SK-N-SH treated with all-trans-retinoic acid at 6 μM for 48 hours (cell line): ENCODE results near the gene OR2T4.

Experiments used
- ATAC-seq: fragments of 200-7000 bp; cut with Tn5 transposase; 3 replicates; pipeline ENCODE4 v1.9.1; 2020; ENCODE audit warnings: mild to moderate bottlenecking, moderate library complexity
- ARNTL ChIP-seq: fragments of 450-650 bp; formaldehyde crosslinking; IDR thresholded peaks from 2 replicates; pipeline ENCODE4 v1.5.0; 2020; ENCODE audit warnings: low read depth, mild to moderate bottlenecking, moderate library complexity, borderline replicate concordance
- BACH2 ChIP-seq: fragments of 250-450 bp; sonication (Bioruptor Pico); IDR thresholded peaks from 2 replicates; pipeline ENCODE4 v1.9.0; 2021; ENCODE audit warnings: mild to moderate bottlenecking, borderline replicate concordance
- CREB5 ChIP-seq: fragments of 250-450 bp; sonication (Bioruptor Pico); IDR thresholded peaks from 2 replicates; pipeline ENCODE4 v1.5.1; 2020; ENCODE audit warnings: low read depth, mild to moderate bottlenecking, moderate library complexity
- CSDC2 ChIP-seq: fragments of 250-450 bp; sonication (Bioruptor Pico); IDR thresholded peaks from 2 replicates; pipeline ENCODE4 v1.5.0; 2020; ENCODE audit warnings: mild to moderate bottlenecking, moderate library complexity
- ESRRG ChIP-seq: fragments of 250-450 bp; sonication (Bioruptor Pico); IDR thresholded peaks from 2 replicates; pipeline ENCODE4 v1.6.1; 2021; ENCODE audit warnings: mild to moderate bottlenecking
- GLIS3 ChIP-seq: fragments of 250-450 bp; sonication (Bioruptor Pico); IDR thresholded peaks from 2 replicates; pipeline ENCODE4 v1.5.0; 2020; ENCODE audit warnings: mild to moderate bottlenecking, moderate library complexity
- ISL1 ChIP-seq: fragments of 250-450 bp; sonication (Bioruptor Pico); IDR thresholded peaks from 2 replicates; pipeline ENCODE4 v2.1.2; 2022; ENCODE audit warnings: mild to moderate bottlenecking, moderate library complexity
- OSR1 ChIP-seq: fragments of 250-450 bp; sonication (Bioruptor Pico); IDR thresholded peaks from 2 replicates; pipeline ENCODE4 v1.8.0; 2022; ENCODE audit warnings: moderate library complexity, mild to moderate bottlenecking, inconsistent platforms
- PATZ1 ChIP-seq: fragments of 250-450 bp; sonication (Bioruptor Pico); IDR thresholded peaks from 2 replicates; pipeline ENCODE4 v1.8.0; 2020; ENCODE audit warnings: mild to moderate bottlenecking, moderate library complexity, borderline replicate concordance
- POU6F1 ChIP-seq: fragments of 250-450 bp; sonication (Bioruptor Pico); IDR thresholded peaks from 2 replicates; pipeline ENCODE4 v1.8.0; 2021; ENCODE audit warnings: low read depth, mild to moderate bottlenecking, moderate library complexity, borderline replicate concordance
- PPARA ChIP-seq: fragments of 250-450 bp; sonication (Bioruptor Pico); IDR thresholded peaks from 2 replicates; pipeline ENCODE4 v1.5.0; 2020; ENCODE audit warnings: mild to moderate bottlenecking, borderline replicate concordance
- RARB ChIP-seq: fragments of 250-450 bp; sonication (Bioruptor Pico); IDR thresholded peaks from 2 replicates; pipeline ENCODE4 v1.8.0; 2021; ENCODE audit warnings: mild to moderate bottlenecking, moderate library complexity
- SNAI2 ChIP-seq: fragments of 250-450 bp; sonication (Bioruptor Pico); IDR thresholded peaks from 2 replicates; pipeline ENCODE4 v1.5.0; 2020; ENCODE audit warnings: mild to moderate bottlenecking, moderate library complexity
- TCF4 ChIP-seq: fragments of 250-450 bp; sonication (Bioruptor Pico); IDR thresholded peaks from 2 replicates; pipeline ENCODE4 v1.8.0; 2021; ENCODE audit warnings: mild to moderate bottlenecking, moderate library complexity, borderline replicate concordance
- TOX ChIP-seq: fragments of 250-450 bp; sonication (Bioruptor Pico); IDR thresholded peaks from 2 replicates; pipeline ENCODE4 v1.8.0; 2021; ENCODE audit warnings: mild to moderate bottlenecking, moderate library complexity, borderline replicate concordance
- ZC3H10 ChIP-seq: fragments of 250-450 bp; sonication (Bioruptor Pico); IDR thresholded peaks from 2 replicates; pipeline ENCODE4 v1.5.1; 2021; ENCODE audit warnings: mild to moderate bottlenecking, moderate library complexity
- ZFP3 ChIP-seq: fragments of 250-450 bp; sonication (Bioruptor Pico); IDR thresholded peaks from 2 replicates; pipeline ENCODE4 v1.5.0; 2020; ENCODE audit warnings: mild to moderate bottlenecking, moderate library complexity
- ZFP30 ChIP-seq: fragments of 450-650 bp; formaldehyde crosslinking; IDR thresholded peaks from 2 replicates; pipeline ENCODE4 v1.5.0; 2022; ENCODE audit warnings: mild to moderate bottlenecking, moderate library complexity
- ZNF565 ChIP-seq: fragments of 450-650 bp; formaldehyde crosslinking; conservative IDR thresholded peaks from 2 replicates; pipeline ENCODE4 v1.5.0; 2020; ENCODE audit warnings: low read depth, mild to moderate bottlenecking, moderate library complexity
- ZNF70 ChIP-seq: fragments of 450-650 bp; formaldehyde crosslinking; IDR thresholded peaks from 2 replicates; pipeline ENCODE4 v1.5.0; 2020; ENCODE audit warnings: mild to moderate bottlenecking, moderate library complexity
- ZNF8 ChIP-seq: fragments of 450-650 bp; formaldehyde crosslinking; IDR thresholded peaks from 2 replicates; pipeline ENCODE4 v1.5.0; 2020; ENCODE audit warnings: mild to moderate bottlenecking, moderate library complexity
- TF ChIP-seq, protein P1 (sequence below): fragments of 250-450 bp; sonication (Bioruptor Pico); IDR thresholded peaks from 2 replicates; pipeline ENCODE4 v1.5.1; 2021; ENCODE audit warnings: mild to moderate bottlenecking, moderate library complexity

The OR2T4 gene

GRCh38 chr1:248388426-248388825, 27.0 kb downstream of the OR2T4 start:
- no peak for TF ChIP-seq BACH2 (CRISPR knock-in tag)
- TF ChIP-seq OSR1 (CRISPR knock-in tag): no peak
- no peak for TF ChIP-seq GLIS3 (CRISPR knock-in tag)
- TF ChIP-seq ZFP30 (CRISPR knock-in tag): no peak
- no peak for TF ChIP-seq SNAI2 (CRISPR knock-in tag)
- TF ChIP-seq ARNTL: no peak
- no peak for TF ChIP-seq RARB
- no peak for TF ChIP-seq ZNF565 (CRISPR knock-in tag)
- TF ChIP-seq ZNF70 (CRISPR knock-in tag): no peak
- no peak for TF ChIP-seq CSDC2 (CRISPR knock-in tag)
- no peak for TF ChIP-seq ZC3H10
- no peak for TF ChIP-seq PATZ1 (CRISPR knock-in tag)
- TF ChIP-seq ESRRG (CRISPR knock-in tag): no peak
- TF ChIP-seq, protein P1, sequence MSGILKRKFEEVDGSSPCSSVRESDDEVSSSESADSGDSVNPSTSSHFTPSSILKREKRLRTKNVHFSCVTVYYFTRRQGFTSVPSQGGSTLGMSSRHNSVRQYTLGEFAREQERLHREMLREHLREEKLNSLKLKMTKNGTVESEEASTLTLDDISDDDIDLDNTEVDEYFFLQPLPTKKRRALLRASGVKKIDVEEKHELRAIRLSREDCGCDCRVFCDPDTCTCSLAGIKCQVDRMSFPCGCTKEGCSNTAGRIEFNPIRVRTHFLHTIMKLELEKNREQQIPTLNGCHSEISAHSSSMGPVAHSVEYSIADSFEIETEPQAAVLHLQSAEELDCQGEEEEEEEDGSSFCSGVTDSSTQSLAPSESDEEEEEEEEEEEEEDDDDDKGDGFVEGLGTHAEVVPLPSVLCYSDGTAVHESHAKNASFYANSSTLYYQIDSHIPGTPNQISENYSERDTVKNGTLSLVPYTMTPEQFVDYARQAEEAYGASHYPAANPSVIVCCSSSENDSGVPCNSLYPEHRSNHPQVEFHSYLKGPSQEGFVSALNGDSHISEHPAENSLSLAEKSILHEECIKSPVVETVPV (CRISPR knock-in tag): no peak
- TF ChIP-seq ZFP3: no peak
- TF ChIP-seq PPARA: no peak
- TF ChIP-seq CREB5 (CRISPR knock-in tag): no peak
- no peak for TF ChIP-seq TOX (CRISPR knock-in tag)
- TF ChIP-seq, all 23 proteins: peak for 0
- no peak for ATAC-seq

- no peak for ATAC-seq
- no peak for TF ChIP-seq TOX (CRISPR knock-in tag)
- no peak for TF ChIP-seq PATZ1 (CRISPR knock-in tag)
- TF ChIP-seq TCF4 (CRISPR knock-in tag): no peak
- TF ChIP-seq ESRRG (CRISPR knock-in tag): no peak
- no peak for TF ChIP-seq CREB5 (CRISPR knock-in tag)
- no peak for TF ChIP-seq OSR1 (CRISPR knock-in tag)
- TF ChIP-seq ZFP3: no peak
- TF ChIP-seq ZNF565 (CRISPR knock-in tag): no peak
- TF ChIP-seq ZC3H10: no peak
- TF ChIP-seq ZNF8 (CRISPR knock-in tag): no peak
- TF ChIP-seq ISL1: no peak
- TF ChIP-seq, all 23 proteins: peak for 0
These were observed 31.6 kb downstream of the OR2T4 start for GRCh38 chr1:248393050-248393449.

GRCh38 chr1:248402748-248403147, 41.3 kb downstream of the OR2T4 start, which contains the start of gene OR2T1:
Gene OR2T1 (plus strand): TSS chr1:248403048. CDS start chr1:248406148, 3,100 bp downstream.
- TF ChIP-seq ZFP3 (no peak), PATZ1 (CRISPR knock-in tag) (no peak), OSR1 (CRISPR knock-in tag) (no peak), ZFP30 (CRISPR knock-in tag) (no peak), CSDC2 (CRISPR knock-in tag) (no peak), TCF4 (CRISPR knock-in tag) (no peak), GLIS3 (CRISPR knock-in tag) (no peak), ARNTL (no peak), POU6F1 (no peak), BACH2 (CRISPR knock-in tag) (no peak)
- TF ChIP-seq, all 23 proteins: peak for 0
- no peak for ATAC-seq
